ENCODE measurements around the gene OR2G6. TPM values are rescaled to one million over a fixed set of nuclear protein-coding genes. Genes with fewer than 3 reads are reported as not detected.
"Not testable (repeated sequence)": the region's sequence is repeated elsewhere in the genome, so short reads cannot be mapped to it uniquely, and the experiment has no call there.

The OR2G6 gene
- total RNA-seq: not detected in 2 replicates

DNA sequence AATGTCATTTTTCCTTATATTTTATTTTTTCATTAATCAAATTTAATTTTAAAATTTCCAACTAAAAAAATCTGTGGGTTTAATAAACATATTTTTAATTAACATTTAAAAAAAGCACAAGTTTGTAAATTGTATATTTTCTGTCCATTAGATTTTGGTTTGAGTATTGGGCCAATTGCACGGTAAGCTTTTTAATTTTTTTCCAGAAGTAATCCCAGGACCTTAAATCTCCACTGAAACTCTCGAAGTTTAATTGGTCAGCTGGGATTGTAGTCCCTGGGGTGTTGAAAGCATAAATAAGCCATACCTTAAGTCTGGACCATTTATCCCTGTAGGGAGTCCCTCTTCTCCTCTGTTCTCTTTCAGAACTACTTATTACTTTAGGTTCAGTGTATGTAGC is at the start of gene OR2G6:
Gene OR2G6, plus strand, starts transcription at position 301 of the 400 bp plus-strand sequence. CDS start 13,574 bp downstream, outside the sequence.
- not testable (repeated sequence) for DNase-seq (ENCODE audit: low read depth); H3K4me3 ChIP-seq (ENCODE audit: low read depth, low read length)

- DNase-seq (ENCODE audit: low read depth): not testable (repeated sequence)
Observed at GRCh38 chr1:248459117-248459516, 48.8 kb upstream of the OR2G6 start.

DNA sequence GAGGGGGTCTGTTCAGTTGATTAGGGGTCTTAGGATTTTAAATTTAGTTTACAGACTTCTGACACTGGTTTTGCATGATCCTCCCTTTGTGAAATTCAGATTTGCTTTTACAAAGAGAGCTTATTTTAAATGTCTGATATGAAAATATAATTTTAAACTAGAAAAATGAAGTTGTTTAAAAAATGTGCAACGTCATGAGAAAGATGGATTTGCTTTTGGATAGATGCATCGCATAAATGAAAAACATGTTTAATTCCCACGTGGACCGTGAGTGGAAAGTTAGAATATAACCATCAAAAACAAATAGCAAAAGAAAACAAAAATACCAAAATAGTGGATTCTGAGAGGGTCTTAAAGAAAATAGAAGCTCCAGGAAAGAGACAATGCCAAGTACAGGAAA is 36.7 kb upstream of the OR2G6 start:
- no peak overlapping the region for H3K4me3 ChIP-seq (ENCODE audit: low read depth, low read length)
- no peak for DNase-seq (ENCODE audit: low read depth)
- TF ChIP-seq CTCF (IDR thresholded peaks at IDR 0.05; ENCODE audit: insufficient read depth, low read depth, low read length): no peak

More at GRCh38 chr1:248459117-248459516, 48.8 kb upstream of the OR2G6 start:
- H3K4me3 ChIP-seq (ENCODE audit: low read depth, low read length): not testable (repeated sequence)

- not testable (repeated sequence) for H3K4me3 ChIP-seq (ENCODE audit: low read depth, low read length); DNase-seq (ENCODE audit: low read depth)
Observed at GRCh38 chr1:248472111-248472510, 35.8 kb upstream of the OR2G6 start.

- DNase-seq (ENCODE audit: low read depth); H3K4me3 ChIP-seq (ENCODE audit: low read depth, low read length): not testable (repeated sequence)
Observed at GRCh38 chr1:248473051-248473450, 34.8 kb upstream of the OR2G6 start, which contains the start of gene OR2T3. Gene OR2T3 (plus strand): TSS chr1:248473351. CDS start chr1:248473351, 0 bp downstream.

DNA sequence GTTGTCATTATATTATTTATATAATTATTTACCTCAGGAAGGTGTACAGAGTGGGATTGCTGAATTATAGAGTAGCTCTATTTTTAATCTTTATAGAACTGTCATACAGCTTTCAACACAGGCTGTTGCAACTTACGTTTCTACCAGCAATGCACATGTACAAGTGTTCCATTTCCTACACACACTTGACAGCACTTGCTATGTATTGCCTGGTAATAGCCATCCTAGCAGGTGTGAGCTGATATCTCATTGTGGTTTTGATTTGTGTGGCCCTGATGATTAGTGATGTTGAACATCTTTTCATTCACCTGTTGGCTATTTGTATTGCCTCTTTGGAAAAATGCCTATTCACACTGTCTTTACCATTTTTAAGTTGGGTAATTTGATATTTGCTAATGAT is 32.2 kb upstream of the OR2G6 start:
- DNase-seq (ENCODE audit: low read depth); H3K4me3 ChIP-seq (ENCODE audit: low read depth, low read length): not testable (repeated sequence)

- DNase-seq (ENCODE audit: low read depth); H3K4me3 ChIP-seq (ENCODE audit: low read depth, low read length): not testable (repeated sequence)
Observed at GRCh38 chr1:248481686-248482579, 25.9 kb upstream of the OR2G6 start.

DNA sequence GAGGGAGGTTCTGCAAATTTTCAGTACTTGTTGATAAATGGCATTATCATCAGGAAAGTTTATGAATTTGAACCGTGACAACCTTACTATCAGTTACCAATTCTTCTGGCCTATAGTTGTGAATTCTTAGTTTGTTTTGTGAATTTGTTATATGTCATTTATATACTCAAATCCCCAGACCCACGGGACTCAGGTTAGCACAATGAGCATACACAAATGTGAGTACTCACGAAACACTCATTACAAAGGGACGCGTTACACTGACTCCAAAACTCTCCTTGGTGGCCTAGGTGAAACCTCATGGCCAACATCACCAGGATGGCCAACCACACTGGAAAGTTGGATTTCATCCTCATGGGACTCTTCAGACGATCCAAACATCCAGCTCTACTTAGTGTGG is 19.6 kb upstream of the OR2G6 start, which contains the start of gene OR2T5:
Gene OR2T5, plus strand, starts transcription at position 301 of the 400 bp plus-strand sequence. Its CDS starts 0 bp downstream, at position 301.
- not testable (repeated sequence) for H3K4me3 ChIP-seq (ENCODE audit: low read depth, low read length); DNase-seq (ENCODE audit: low read depth)

DNA sequence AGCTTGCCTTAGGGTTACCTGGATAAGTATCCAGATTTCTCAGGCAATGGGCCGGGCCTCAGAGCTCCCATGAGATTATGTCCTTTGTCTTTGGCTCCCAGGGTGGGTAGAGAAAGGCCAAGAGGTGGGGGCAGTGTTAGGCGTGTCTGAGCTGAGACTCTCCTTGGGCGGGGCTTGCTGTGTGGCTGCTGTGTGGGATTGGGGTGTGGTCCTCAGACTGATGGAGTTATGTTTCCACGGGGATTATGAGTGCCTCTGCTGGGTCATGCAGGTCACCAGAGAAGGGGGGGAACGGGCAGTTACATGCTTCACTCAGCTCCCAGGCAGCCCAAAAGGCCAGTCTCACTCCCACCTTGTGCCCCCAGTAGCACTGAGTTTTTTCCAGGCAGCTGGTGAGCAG is 11.2 kb upstream of the OR2G6 start:
- not testable (repeated sequence) for H3K4me3 ChIP-seq (ENCODE audit: low read depth, low read length); DNase-seq (ENCODE audit: low read depth)

DNA sequence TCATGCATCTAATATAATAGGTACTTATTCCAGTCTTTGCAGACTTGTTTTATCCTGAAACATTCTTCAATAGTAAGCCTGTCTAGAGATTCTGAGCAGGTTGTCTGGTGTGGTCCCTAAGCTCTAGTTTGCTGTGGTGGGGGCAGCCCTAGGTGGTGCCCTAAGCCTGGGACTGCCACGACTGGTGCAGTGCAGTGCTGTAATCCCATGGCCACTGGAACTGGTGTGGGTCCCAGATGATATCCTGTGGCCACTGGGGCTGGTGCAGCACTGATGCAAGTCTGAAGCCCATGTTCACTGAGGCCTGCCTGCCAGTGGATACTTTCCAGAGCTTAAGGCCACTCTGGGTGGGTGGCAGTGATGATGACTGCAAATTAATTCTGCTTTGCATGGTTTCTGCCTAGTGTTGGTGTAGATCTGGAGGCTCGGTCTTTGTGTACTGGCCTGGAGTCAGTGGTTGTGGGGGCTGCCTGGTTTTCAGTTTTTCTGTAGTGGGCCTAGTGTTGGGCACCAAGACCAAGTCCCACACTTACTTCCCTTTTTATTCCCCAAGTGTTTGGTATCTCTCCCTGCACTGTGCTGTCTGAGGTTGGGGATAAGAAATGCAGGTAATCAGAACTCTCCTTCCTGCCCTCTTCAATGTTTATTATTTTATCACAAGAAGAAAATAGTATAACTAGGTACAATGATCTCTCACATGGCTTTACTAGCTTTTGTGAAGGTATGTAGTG is 7.4 kb upstream of the OR2G6 start:
- not testable (repeated sequence) for H3K4me3 ChIP-seq (ENCODE audit: low read depth, low read length)

GRCh38 chr1:248510217-248510616 is 2.3 kb downstream of the OR2G6 start:
- DNase-seq (ENCODE audit: low read depth); H3K4me3 ChIP-seq (ENCODE audit: low read depth, low read length): not testable (repeated sequence)

More for the DNA sequence above, 7.4 kb upstream of the OR2G6 start:
- DNase-seq (ENCODE audit: low read depth): not testable (repeated sequence)

DNA sequence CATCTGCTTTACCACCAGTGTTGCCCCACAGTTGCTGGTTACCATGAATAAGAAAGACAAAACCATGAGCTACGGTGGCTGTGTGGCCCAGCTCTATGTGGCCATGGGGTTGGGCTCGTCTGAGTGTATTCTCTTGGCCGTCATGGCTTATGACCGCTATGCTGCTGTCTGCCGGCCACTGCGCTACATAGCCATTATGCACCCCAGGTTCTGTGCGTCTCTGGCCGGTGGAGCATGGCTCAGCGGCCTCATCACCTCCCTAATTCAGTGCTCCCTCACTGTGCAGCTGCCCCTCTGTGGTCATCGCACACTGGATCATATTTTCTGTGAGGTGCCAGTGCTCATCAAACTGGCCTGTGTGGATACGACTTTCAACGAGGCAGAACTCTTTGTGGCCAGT is 14.0 kb downstream of the OR2G6 start:
- no peak overlapping the region for H3K4me3 ChIP-seq (ENCODE audit: low read depth, low read length)
- DNase-seq (ENCODE audit: low read depth): no peak
- no peak for TF ChIP-seq CTCF (IDR thresholded peaks at IDR 0.05; ENCODE audit: insufficient read depth, low read depth, low read length)

DNA sequence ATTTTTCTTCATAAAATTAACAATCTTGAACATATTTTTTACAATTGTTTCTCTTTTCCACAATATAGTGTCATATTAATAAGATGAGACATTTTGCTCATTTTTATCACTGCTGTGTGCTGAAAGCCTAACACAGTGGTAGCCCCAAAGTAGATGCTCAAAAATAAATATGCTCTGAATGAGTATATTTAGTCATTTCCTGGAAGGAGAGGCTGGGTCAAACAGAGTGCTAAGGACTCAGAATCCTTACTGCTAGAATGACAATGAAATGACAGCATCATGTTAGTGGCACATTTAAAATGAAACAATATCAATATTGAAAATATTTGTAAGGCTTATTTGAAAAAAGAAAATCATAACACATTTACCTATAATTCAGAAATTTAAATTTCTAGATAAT is 29.6 kb downstream of the OR2G6 start:
- not testable (repeated sequence) for DNase-seq (ENCODE audit: low read depth); H3K4me3 ChIP-seq (ENCODE audit: low read depth, low read length)

GRCh38 chr1:248547383-248547782 is 39.5 kb downstream of the OR2G6 start:
- not testable (repeated sequence) for H3K4me3 ChIP-seq (ENCODE audit: low read depth, low read length); DNase-seq (ENCODE audit: low read depth)

- H3K4me3 ChIP-seq (ENCODE audit: low read depth, low read length); DNase-seq (ENCODE audit: low read depth): not testable (repeated sequence)
Observed at GRCh38 chr1:248551027-248551426, 43.2 kb downstream of the OR2G6 start.

DNA sequence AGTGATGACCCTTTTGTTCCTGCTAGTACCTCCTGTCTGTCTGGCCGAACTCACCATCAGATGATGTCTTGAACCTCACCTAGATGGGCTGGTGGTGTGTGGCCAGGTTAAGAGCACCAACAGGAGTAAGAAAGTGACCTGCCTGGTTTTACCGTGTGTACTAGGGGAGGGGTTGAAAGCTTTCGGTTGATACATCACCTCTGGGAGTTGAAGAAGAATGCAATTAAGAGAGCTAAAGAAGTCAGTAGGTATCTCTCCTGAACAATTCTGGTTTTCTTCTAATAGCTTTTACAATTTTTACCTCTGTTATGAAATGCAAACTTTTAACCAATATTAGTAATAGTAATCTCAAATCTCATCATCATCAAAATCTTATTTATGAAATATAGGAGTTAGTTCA is 54.8 kb downstream of the OR2G6 start, which contains the start of gene OR2T29:
Gene OR2T29, minus strand, starts transcription at position 101 of the 400 bp plus-strand sequence. CDS start 3,281 bp downstream, outside the sequence.
- not testable (repeated sequence) for DNase-seq (ENCODE audit: low read depth); H3K4me3 ChIP-seq (ENCODE audit: low read depth, low read length)
